ENCODE measurements around the gene ATP1A4.
A peak's percentile ranks its signal among the peaks of the same experiment; 100 is the strongest.

Gene ATP1A4

DNA sequence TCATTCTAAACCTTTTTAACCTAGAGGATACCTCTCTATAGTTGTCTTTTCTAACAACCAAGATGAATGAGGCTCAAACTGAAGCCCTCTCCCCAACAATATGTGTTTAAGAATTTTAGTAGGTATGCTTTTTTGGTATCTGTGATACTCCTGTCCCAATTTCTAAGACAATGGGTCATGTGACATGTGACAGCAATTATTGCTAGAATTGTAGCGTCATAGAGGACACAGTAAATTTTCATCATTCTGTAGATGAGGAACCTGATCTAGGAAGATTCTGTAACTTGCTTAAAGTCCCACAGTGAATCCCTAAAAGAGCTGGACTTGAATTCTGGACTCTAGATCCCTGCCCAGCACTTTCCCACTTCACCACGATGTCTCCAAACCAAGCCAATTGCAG lies 27.3 kb downstream of the ATP1A4 start:
- no peak for DNase-seq

DNA sequence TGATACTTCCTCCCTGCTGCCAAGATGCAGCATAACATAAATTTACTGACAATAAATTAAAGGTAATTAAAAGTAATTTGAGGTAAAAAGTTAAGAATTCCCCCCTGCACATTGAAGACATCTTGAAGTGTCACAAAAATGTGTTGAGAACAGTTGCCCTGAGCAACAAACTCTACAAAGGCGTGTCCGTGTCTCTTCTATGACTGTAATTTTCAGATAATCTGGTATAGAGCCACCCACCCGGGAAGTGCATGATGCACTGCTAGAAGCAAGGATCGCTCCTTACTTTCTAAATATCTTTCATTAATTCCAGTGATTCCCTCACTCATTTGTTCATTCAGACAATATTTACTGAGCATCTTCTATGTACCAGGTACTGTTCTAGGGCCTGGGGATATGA lies 27.9 kb downstream of the ATP1A4 start:
- DNase-seq, result no peak

DNA sequence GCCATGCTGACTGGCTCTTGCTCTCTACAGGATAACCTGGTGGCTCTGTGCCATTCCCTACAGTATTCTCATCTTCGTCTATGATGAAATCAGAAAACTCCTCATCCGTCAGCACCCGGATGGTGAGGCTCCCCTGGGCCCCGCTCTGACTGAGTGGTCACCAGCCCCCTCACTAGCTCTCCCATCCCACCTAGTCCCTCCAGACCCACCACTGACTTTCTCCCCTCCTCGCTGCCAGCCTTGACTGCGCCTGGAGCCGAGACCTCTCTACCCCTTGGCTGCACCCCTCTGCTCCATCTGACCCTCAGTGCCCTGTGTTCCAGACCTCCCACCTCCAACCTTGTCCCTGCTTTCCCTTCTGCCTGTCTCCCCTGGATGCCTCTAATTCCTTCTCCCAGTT lies 34.8 kb downstream of the ATP1A4 start:
- no peak for DNase-seq

DNA sequence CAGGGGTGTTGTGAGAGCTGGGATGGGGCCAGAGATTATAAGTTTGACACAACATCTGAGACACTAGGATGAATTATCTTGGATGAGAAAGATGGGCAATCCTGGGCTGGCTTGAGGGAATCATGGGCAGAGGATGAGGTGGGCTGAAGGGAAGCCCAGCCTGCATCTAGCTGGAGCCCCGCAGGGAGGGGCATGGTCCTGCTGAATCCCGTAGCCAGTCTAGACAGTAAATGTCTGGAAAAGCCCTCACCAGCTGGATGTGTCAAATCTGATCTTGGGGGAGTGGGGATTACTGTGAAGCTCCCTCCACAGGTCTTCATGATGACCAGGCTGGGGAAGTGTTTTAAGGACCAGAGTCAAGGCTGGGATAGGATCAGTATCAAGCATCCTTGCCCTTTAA lies 35.3 kb downstream of the ATP1A4 start:
- no peak for DNase-seq

DNA sequence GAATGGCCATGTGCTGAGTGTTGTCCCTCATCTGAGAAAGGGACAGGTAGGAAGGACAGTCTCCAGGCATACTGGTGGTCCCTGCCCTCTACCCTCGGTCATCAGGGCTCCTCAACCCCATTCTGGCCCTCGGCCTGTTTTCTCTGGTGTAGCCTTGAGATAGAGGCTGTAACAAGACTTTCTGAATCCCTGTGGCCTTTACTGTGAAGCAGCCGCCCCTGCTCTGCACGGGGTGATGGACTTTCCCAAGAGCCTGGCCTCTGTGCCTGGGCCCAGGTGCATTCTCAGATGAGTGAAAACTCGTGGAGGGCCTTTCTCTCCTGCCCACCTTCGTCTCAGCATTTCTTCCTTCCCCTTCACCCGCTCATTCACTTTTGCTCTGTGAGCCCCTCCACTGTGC lies 36.0 kb downstream of the ATP1A4 start:
- no peak for DNase-seq

DNA sequence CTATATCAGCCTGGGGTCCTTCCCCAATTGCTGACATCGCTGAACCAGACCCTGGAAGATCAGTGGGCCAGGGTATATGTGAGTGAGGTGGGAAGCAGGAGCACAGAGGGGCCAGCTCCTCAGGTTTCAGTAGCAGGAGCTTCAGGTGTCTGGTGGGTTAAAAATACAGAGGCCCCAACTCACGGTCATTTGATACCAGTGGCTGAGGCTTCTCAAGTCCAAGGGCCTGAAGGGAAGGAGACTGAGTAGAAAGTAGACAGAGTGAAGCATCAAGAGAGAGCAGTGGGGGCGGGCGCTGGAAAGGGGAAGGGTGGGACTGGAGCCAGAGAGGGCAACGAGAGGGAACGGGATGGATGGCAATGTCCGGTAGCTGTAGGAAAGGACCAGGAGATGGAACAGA lies 36.9 kb downstream of the ATP1A4 start:
- DNase-seq, result no peak

DNA sequence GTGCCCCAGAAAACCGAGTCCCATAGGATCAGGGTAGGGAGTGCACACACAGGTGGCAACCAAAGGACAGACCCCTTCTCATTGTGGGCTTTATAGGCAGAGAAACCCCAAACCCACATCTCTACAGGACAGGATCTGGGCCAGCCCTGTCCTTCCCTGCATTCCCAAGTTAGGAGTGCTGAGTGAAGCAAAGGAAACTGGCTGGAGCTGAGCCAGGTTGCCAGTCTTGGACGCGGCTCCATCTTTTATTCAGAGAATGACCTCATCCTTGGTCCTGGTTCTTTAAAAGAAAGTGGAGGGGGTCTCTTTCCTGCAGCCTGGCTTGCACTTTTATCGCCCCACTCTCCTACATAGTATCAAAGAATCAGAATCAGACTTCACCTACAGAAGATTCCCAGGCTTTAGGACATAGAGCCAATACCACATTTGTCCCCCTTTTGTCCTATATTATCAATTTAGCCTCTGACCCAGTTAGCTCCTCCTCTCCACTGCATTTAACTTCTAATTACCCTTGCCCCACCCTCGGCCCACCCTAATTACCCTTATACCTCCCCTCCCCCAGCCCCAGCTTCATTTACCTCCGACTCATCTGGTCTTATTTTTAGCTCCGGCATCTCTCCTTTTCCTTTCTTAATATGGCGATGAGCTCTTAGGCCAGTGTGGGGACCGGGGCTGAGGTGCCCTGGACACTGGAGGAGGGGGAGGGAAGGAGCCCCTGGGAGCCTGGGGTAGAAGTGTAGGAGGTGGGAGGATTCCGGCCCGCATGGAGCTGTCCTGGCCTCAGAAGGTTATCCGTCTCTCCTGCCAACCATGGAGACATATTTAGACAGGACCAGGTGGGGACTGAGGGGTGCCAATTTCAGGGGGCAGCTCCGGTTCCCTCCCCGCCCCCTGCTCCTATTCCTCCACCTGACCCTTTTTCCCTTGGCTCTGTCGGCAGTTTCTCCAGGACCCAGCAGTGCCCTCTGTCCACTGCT lies 38.5 kb downstream of the ATP1A4 start, which contains the start of gene CASQ1:
TSS of gene CASQ1 (plus strand) at position 927 of the 977 bp plus-strand sequence. CDS start 177 bp downstream, outside the sequence.
- DNase-seq, result no peak

DNA sequence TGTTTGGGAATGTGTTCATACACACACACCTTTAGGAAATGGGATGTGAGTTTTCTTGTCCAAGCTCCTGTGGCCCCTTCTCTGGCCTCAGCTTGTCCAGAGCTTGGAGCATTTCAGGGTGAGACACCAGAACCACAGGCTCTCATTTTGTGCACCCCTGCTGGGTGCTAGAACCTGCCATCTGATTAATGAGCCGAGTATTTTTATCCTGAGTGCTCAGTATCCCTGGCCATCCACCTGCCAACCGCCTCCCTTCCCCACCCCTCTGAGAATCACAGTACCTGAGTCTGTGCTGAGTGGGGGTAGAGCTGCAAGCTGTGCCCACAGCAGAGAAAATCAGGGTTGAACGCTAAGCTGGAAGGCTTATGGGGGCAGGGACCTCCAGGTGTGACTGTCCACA lies 40.4 kb downstream of the ATP1A4 start:
- DNase-seq, result no peak

DNA sequence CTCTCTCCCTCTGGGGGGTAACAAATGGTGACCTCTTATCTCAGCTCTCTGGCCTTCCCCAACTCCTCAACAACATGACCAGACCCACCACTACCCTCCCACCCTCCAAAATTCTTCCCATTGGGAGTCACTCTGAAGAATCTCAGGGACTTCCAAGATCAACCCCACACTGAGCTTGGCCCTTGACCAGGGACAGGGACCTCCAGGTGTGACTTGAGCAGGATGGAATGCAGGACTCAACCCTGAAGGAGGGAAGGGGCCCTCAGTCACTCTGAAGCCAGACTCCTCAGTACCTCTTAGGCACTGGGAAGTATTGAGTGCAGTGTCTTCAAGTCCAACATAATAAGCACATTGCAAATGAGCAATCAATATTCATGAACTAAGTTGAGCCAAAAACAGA lies 40.8 kb downstream of the ATP1A4 start:
- DNase-seq, result no peak

DNA sequence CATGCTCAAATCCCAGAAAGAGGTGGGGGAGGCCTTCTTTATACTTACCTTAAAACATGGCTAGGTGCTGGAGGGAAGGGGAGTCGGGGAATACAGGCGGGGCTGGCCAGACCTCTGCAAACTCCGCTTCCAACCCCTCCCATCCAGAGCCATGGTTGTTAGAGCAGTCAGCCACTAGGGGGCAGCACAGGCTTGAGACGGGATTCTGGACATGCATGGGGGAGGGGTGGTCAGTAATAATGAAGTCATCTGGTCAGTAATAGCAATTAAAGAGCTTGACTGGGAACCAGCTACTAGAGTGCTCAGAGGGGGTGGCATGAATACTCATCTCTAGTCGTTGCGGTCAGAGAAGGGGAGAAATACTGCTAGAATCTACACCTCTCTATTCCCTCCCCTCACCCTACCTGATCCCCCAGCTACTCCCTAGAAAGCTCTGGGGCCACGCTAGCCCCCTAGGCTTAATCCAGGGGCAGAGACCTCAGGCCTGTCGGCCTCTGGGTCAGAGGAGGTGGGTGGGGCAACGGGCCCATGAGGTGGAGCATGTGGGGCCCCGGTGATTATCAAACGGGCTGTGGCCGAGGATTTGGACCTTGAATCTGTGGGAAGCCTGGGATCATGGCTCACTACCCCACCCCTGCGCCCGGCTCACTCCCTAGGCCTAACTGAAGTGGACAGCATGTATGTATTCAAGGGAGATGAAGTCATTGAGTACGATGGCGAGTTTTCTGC lies 41.9 kb downstream of the ATP1A4 start:
- peak; percentile 81 for DNase-seq

DNA sequence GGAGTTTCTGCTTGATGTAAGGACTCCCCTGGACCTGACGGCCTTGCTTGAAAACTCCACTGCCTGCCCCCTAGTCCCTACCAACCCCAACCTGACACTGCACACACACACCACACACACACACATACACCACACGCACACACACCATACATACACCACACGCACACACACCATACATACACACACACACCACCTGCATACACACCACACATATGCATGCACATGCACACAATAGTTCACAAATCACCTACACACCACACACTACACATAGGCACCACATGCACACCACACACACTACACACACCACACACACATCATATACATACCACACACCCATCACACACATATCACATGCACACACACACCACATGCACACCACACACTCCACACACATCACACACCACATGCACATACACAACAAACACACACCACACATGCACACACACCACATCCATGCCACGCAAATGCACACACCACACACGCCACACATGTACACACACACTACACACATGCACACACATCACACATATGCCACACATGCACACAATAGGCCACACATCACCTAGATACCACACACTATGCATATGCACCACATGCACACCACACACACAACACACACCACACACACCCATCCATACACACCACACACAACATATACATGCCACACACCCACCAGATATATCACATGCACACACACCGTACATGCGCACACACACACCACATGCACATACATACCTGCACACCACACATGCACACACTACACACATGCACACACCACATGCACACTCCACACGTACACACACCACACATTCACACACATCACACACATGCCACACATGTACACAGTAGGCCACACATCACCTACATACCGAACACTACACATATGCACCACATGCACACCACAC lies 42.7 kb downstream of the ATP1A4 start:
- no peak for DNase-seq

DNA sequence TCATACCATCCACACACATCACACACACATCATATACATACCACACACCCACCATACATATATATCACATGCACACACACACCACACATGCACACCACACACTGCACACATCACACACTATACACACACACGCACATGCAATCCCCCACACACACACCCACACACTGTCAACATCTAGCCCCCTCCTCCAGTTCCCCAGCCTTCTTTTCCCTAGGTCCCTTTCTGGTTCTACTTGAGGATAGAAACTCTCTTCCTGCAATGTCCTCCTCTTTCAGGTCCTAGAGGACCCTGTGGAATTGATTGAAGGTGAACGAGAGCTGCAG lies 43.3 kb downstream of the ATP1A4 start:
- DNase-seq, result no peak

DNA sequence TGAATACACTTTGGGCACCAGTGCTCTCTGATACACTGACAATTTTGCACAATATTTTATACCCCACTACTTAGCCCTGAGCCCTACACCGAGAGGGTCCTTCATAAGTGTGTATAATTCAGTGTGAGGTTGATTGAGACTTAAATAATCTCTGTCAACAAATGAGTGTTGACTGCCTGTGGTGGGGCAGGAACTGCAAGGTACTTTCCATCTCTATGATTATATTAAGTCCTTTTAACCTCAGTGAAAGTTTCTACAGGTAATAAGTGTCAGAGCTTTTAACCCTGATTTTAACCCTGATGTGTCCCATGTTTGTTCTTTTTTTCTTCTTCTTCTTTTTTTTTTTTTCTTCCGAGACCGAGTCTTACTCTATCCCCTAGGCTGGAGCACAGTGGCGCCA lies 44.7 kb downstream of the ATP1A4 start:
- no peak for DNase-seq

DNA sequence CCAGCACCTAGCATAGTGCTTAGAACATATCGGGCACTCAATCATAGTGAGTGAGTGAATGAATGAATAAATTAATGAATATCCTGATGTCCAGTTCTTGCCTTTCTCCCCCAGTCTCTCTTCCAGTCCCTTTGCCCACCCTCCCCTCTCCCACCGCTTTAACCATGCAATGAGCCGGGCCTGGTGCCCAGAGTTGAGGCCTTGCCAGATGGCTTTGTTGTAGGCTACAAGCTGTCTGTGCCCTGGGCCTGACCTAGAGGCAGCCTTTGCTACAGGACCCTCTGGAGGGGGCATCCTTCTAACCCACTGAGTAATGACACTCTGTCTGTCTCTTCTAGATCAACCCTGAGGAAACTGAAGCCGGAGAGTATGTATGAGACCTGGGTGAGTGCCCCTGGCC lies 45.8 kb downstream of the ATP1A4 start:
- DNase-seq, result no peak

DNA sequence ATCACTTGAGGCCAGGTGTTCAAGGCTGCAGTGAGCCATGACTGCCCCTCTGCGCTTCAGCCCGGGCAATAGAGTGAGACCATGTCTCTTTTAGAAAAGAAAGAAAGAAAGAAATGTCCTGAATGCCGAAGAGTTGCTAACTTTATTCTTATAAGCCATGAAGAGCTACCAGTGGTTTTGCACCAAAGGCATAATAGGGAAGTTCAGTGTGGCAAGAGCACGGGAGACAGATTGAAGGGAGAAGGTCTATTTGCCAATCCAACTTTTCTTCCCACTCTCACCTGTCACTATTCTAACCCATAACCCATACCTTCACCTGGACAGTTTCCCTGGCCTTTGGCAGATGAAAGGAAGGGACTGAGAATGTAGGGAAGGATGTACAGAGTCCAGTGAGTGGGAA lies 49.4 kb downstream of the ATP1A4 start:
- DNase-seq, result no peak

DNA sequence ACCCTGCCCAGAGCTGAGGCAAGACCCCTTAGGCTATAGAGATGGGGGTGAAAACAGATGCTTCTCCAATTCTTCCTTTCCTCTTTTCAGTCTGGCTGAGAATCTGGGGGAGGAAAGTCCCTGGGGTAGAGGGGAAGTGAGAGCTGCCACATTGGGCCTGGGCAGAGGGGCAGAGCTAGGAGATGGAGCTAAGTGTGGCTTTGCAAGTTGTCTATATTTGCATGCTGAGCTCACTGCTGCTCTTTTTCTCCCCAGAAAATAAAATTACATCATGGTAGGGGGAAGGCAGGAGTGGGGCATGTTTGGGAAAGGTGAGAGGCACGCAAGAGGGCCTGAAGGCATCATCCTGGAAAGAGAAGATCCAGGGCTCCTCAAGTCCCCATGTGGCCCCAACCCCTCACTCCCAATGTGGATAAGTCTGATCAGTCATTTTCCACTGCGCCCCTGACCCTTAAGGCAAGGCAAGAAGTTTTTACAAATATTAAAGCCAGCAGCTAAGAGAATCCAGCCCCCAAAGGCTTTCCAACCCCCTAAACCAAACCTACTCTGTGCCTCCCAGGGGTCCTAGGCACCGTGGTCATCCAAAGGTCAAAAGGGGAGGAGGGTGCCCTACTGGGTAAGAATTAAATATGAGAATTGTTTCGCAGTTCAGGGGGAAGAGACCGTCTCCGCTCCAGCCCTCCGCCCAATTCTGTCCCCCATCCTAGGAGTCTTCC lies 53.3 kb downstream of the ATP1A4 start:
- peak; percentile 47 for DNase-seq

DNA sequence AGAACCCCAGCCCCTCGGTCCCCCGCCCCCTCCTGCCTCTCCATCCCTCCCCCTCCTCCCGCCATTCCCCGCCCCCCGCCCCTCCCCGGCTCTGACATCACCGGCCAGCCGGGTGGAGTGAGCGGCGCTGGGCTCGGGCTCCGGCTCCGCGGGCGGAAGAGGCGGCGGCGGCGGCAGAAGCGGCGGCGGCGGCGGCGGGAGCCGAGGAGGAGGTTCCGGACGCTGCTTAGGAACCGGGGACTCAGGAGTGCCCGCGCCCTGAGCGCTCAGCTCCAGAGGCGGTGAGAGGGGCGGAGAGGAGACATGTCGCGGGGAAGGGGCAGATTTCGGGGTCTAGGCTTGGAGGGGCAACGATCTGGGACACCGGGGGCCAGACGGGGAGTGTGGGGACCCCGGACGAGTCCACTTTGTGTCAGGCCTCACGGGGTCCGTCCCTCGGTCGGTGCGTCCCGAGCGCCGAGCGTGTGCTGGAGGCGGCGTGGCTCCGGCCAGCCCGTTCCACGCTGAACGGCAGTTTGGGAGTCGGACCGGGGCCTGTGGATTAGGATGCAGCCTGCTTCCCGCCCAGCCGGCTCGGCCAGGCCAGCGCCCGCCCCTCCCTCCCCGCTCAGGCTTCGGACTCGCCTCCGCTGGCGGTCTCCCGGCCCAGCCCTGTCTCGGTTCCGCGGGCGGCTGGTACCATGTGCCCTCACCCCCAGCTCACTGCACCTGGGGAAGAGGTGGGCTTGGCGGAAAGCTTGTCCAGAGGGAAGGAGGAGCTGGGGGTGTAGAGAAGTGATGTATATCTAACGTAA lies 54.0 kb downstream of the ATP1A4 start, which contains the start of gene PEA15:
TSS of gene PEA15 (plus strand) at position 143 of the 794 bp plus-strand sequence. CDS start 6,161 bp downstream, outside the sequence.
- peak; percentile 76 for DNase-seq

DNA sequence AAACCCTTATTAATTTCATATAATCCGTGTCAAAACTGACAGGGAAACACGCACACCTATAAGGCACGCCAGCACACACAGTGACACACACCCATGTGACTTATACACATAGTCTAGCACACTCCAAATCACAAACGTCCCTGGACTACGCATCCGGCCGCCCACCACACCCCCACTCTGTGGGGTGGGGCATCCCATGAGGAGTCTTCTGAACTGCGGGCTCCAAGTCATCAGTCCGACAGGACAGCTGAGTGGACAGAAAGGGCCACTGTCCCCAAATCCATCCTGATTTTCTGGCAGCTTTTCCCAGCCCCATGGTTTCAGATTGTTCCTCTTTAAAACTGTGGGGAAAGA lies 54.6 kb downstream of the ATP1A4 start:
- peak; percentile 68 for DNase-seq

DNA sequence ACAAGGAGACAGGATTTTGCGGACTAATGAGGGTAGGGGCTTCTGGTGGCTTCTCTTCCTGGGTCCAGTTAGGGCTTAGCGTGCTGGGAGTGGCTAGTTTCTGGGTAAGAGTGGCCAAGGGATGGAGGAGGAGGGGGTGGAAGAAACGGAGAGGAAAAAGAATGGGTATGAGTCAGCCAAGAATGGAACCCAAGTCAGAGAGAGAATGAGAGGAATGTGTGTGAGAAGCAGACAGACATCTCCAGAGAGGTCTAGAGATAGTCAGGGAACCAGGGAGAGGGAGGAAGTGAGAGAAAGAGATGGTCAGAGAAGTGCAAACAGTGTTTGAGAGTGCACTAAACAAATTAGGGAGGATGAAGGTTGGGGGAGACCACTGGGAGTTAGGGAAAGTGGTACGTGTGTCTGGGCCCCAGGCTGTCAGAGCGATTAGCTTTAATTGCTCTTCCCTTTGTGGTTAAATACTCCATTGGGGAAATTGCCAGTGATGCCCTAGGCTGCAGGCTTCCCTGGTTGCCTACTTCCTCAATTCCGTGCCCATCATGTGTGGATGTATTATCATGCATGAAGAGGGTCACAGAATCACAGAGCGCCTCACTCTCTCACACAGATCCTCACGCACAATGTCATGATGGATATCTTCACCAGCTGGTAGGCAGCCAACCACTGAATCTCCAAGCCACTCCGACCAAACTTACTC lies 55.2 kb downstream of the ATP1A4 start:
- no peak for DNase-seq

DNA sequence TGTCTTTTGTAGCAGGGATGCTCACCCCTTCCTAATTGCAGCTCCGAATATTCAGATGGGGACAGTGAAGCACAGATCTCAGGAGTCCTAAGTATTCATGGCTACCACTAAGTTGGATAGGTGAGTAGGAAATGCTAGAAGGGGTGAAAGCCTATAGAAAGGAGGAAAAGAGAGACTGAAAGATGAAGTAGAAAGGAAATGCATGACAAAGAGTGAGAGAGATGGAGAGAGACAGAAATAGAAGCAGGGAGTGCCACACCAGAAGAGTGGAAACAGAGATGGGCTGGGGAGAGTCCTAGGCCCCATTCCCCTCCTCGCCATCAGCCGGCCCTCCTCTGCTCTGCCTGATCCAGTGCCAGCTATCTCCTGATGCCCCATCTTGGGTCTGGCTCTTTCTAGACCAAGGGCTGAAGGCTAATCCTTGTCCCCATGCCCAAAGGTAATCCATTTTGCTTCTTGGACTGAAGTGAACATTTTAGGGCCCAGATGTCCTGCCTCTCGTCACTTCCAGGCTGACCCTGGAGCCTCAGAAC lies 55.8 kb downstream of the ATP1A4 start:
- no peak for DNase-seq

Data from CD4-positive, alpha-beta T cell treated with Interleukin-17A for 1 hour (primary cell).